Neuronal stem cell (in vitro differentiated cells): ENCODE data around the gene ARHGEF12.

Source experiments
- DNase-seq: peaks from one replicate; pipeline ENCODE4 v3.0.0-alpha.2; 2013; ENCODE audit warnings: low spot score
- H2AFZ ChIP-seq: one replicate; pipeline ENCODE4 v1.6.1; 2013; ENCODE audit warnings: mild to moderate bottlenecking, low read length, inconsistent platforms
- H2AK5ac ChIP-seq: 2 replicates; pipeline ENCODE4 v1.6.1; 2013; ENCODE audit warnings: low read depth, mild to moderate bottlenecking, inconsistent platforms, low read length, moderate library complexity, mixed read lengths
- H2BK120ac ChIP-seq: 2 replicates; pipeline ENCODE4 v1.6.1; 2013; ENCODE audit warnings: low read depth, mild to moderate bottlenecking, inconsistent platforms, low read length, moderate library complexity, mixed read lengths
- H2BK12ac ChIP-seq: one replicate; pipeline ENCODE4 v1.6.1; 2013; ENCODE audit warnings: low read length, inconsistent platforms
- H2BK15ac ChIP-seq: 2 replicates; pipeline ENCODE4 v1.6.1; 2013; ENCODE audit warnings: mild to moderate bottlenecking, low read length, inconsistent platforms, mixed read lengths
- H2BK5ac ChIP-seq: one replicate; pipeline ENCODE4 v1.6.1; 2013; ENCODE audit warnings: inconsistent platforms, mild to moderate bottlenecking, low read length, moderate library complexity
- H3K14ac ChIP-seq: one replicate; pipeline ENCODE4 v1.6.1; 2013; ENCODE audit warnings: low read length, inconsistent platforms
- H3K18ac ChIP-seq: 2 replicates; pipeline ENCODE4 v1.6.1; 2013; ENCODE audit warnings: low read length, inconsistent platforms
- H3K23ac ChIP-seq: 2 replicates; pipeline ENCODE4 v1.6.1; 2013; ENCODE audit warnings: low read depth, mild to moderate bottlenecking, mixed read lengths, low read length, inconsistent platforms; ENCODE audit not compliant: poor library complexity
- H3K27ac ChIP-seq: replicated peaks from 3 replicates; pipeline ENCODE4 v1.5.1; 2013; ENCODE audit warnings: low read length, inconsistent platforms
- H3K27me3 ChIP-seq, 3 experiments: 2 replicates each; pipeline ENCODE4 v1.6.1; 2013; ENCODE audit warnings: low read length in 3 of 3, mild to moderate bottlenecking in 2 of 3, inconsistent platforms in 1 of 3, low read depth in 1 of 3, mixed read lengths in 1 of 3, moderate library complexity in 1 of 3; ENCODE audit not compliant: control insufficient read depth in 3 of 3, insufficient read depth in 3 of 3
- H3K36me3 ChIP-seq, 2 donors: replicated peaks in 1 of 2; 2 replicates each; pipeline ENCODE4 v1.6.1; 2013; ENCODE audit warnings: low read length in 2 of 2; ENCODE audit not compliant: control insufficient read depth in 2 of 2, insufficient read depth in 2 of 2
- H3K4ac ChIP-seq: 2 replicates; pipeline ENCODE4 v1.6.1; 2013; ENCODE audit warnings: inconsistent platforms, mild to moderate bottlenecking, low read length, moderate library complexity
- H3K4me1 ChIP-seq, 2 donors: 1 replicate in 1 of 2; 2 replicates in 1 of 2; pipeline ENCODE4 v1.6.1; 2013; ENCODE audit warnings: low read length in 2 of 2, low read depth in 1 of 2; ENCODE audit not compliant: control insufficient read depth in 2 of 2, insufficient read depth in 1 of 2
- H3K4me2 ChIP-seq: one replicate; pipeline ENCODE4 v1.6.1; 2013; ENCODE audit warnings: mild to moderate bottlenecking, low read length, inconsistent platforms; ENCODE audit not compliant: insufficient read depth, poor library complexity, severe bottlenecking
- H3K4me3 ChIP-seq, 2 donors: 2 replicates each; pipeline ENCODE4 v1.5.1; 2013; ENCODE audit warnings: low read length in 2 of 2, mild to moderate bottlenecking in 2 of 2, inconsistent platforms in 1 of 2, moderate library complexity in 1 of 2
- H3K79me1 ChIP-seq: one replicate; pipeline ENCODE4 v1.6.1; 2013; ENCODE audit warnings: low read depth, mild to moderate bottlenecking, inconsistent platforms, low read length, moderate library complexity
- H3K9ac ChIP-seq: one replicate; pipeline ENCODE4 v1.6.1; 2013; ENCODE audit warnings: mild to moderate bottlenecking, low read depth, low read length, inconsistent platforms; ENCODE audit not compliant: poor library complexity
- H3K9me3 ChIP-seq, 2 donors: replicated peaks in 1 of 2; 2 replicates each; pipeline versions ENCODE3 to v1.6.1; 2013; ENCODE audit warnings: low read length in 2 of 2, mild to moderate bottlenecking in 2 of 2, inconsistent platforms in 1 of 2, low read depth in 1 of 2, mixed read lengths in 1 of 2, moderate library complexity in 1 of 2; ENCODE audit not compliant: control insufficient read depth in 2 of 2, insufficient read depth in 1 of 2
- H4K8ac ChIP-seq: one replicate; pipeline ENCODE4 v1.6.1; 2013; ENCODE audit warnings: low read depth, mild to moderate bottlenecking, inconsistent platforms, low read length, moderate library complexity
- H4K91ac ChIP-seq: one replicate; pipeline ENCODE4 v1.6.1; 2013; ENCODE audit warnings: low read length, low read depth, mild to moderate bottlenecking, inconsistent platforms; ENCODE audit not compliant: poor library complexity
- WGBS, 2 donors: extraction: QIAGEN DNeasy Blood & Tissue Kit; methylation state at CpG; one replicate each; pipeline ENCODE4 v1.1.7; 2013; ENCODE audit warnings: missing lambda C conversion rate in 2 of 2, mixed read lengths in 1 of 2; ENCODE audit not compliant: insufficient read length in 2 of 2, insufficient replicate concordance in 1 of 2; ENCODE audit errors: extremely low coverage in 2 of 2; 5-methylcytosine and 5-hydroxymethylcytosine counted together

Gene ARHGEF12

DNA sequence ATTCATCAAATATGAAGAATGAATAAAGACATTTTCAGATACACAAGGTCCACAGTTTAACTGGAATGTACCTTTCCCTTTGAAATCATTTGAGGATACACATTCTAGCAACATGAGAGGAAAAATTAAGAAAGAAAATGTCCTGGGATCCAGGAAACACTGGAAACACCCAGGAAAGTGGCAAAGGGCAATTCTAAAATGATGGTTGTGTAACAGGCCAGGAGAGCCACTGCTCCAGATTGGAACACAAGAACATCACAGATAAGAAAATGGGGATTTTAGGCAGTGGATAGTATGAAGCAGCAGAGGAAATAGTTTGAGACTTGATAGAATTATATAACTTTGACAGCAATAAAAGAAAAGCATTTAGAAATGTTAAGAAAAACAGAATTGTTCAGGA is 119.3 kb downstream of the ARHGEF12 start:
- H3K4me1 ChIP-seq: no peaks in the 10 kb centered on the region
- H3K4ac ChIP-seq: no peak overlapping the region
- H3K4me2 ChIP-seq: no peak overlapping the region
- no peak overlapping the region for H3K18ac ChIP-seq
- H3K27me3 ChIP-seq: no peaks in the 10 kb centered on the region
- no peak overlapping the region for H2BK15ac ChIP-seq
- H3K9me3 ChIP-seq: no peaks in the 10 kb centered on the region
- H3K79me1 ChIP-seq: no peaks in the 10 kb centered on the region
- no peak overlapping the region for H2AK5ac ChIP-seq
- no peak overlapping the region for H2AFZ ChIP-seq
- H3K9ac ChIP-seq: no peak overlapping the region
- no peak overlapping the region for H3K23ac ChIP-seq
- peaks cover 10 to 98% of the 10 kb centered on the region in 2 donors for H3K36me3 ChIP-seq
- no peak overlapping the region for H4K91ac ChIP-seq
- H3K27ac ChIP-seq: no peak overlapping the region
- DNase-seq: no peak
- H2BK12ac ChIP-seq: no peak overlapping the region
- H3K14ac ChIP-seq: no peak overlapping the region
- no peak overlapping the region for H2BK120ac ChIP-seq
- H3K4me3 ChIP-seq: no peak overlapping the region
- no peak overlapping the region for H4K8ac ChIP-seq
- H2BK5ac ChIP-seq: no peak overlapping the region

DNA sequence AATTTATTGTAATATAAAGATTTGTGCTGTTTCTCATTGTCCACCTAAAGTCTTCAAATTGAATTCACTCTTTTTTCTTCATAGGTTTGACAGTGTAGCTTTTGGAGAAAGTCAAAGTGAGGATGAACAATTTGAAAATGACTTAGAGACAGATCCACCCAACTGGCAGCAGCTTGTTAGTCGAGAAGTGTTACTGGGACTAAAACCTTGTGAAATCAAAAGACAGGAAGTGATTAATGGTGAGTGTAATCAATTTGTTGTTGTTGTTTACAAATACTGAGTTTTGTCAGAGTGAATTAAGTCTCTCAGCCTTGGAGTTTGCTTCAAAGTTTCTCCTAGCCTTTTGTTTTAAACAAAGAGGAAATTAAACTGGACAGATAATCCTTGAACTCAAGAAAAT is 121.8 kb downstream of the ARHGEF12 start:
- H2BK15ac ChIP-seq: no peak overlapping the region
- H3K14ac ChIP-seq: no peak overlapping the region
- H2AK5ac ChIP-seq: no peak overlapping the region
- H3K4me2 ChIP-seq: no peak overlapping the region
- no peak overlapping the region for H3K27ac ChIP-seq
- H4K8ac ChIP-seq: no peak overlapping the region
- H2BK120ac ChIP-seq: no peak overlapping the region
- no peak overlapping the region for H2BK12ac ChIP-seq
- H3K18ac ChIP-seq: no peak overlapping the region
- no peak overlapping the region for H2AFZ ChIP-seq
- H2BK5ac ChIP-seq: no peak overlapping the region
- no peak overlapping the region for H3K9ac ChIP-seq
- H3K4me3 ChIP-seq: no peak overlapping the region
- no peak overlapping the region for H3K23ac ChIP-seq
- H3K79me1 ChIP-seq: no peaks in the 10 kb centered on the region
- DNase-seq: no peak
- no peaks in the 10 kb centered on the region for H3K4me1 ChIP-seq
- no peak overlapping the region for H3K4ac ChIP-seq
- no peaks in the 10 kb centered on the region for H3K27me3 ChIP-seq
- H3K36me3 ChIP-seq: peaks cover 13 to 100% of the 10 kb centered on the region in 2 donors
- no CpG with 5 or more reads among the region's 1 CpG for WGBS, 2 donors
- no peaks in the 10 kb centered on the region for H3K9me3 ChIP-seq
- no peak overlapping the region for H4K91ac ChIP-seq

DNA sequence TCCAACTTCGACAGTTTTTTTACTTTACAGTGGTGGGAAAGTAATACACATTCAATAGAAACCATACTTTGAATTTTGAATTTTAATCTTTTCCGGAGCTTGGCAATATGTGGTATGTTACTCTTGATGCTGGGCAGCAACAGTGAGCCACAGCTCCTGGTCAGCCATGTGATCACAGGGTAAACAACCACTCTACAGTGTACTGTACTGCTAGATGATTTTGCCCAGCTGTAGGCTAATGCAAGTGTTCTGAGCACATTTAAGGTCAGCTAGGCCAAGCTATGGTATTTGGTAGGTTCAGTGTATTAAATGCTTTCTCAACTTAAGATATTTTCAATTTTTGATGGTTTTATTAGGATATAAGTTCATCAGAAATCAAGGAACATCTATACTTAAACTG is 126.6 kb downstream of the ARHGEF12 start:
- no peak overlapping the region for H3K4me2 ChIP-seq
- no peak overlapping the region for H3K9ac ChIP-seq
- H2BK12ac ChIP-seq: no peak overlapping the region
- H2BK5ac ChIP-seq: no peak overlapping the region
- H3K9me3 ChIP-seq: no peaks in the 10 kb centered on the region
- no peak overlapping the region for H4K8ac ChIP-seq
- H2BK120ac ChIP-seq: no peak overlapping the region
- H3K27me3 ChIP-seq: no peaks in the 10 kb centered on the region
- no peak overlapping the region for H3K18ac ChIP-seq
- H3K4ac ChIP-seq: no peak overlapping the region
- no peak overlapping the region for H2AFZ ChIP-seq
- H3K79me1 ChIP-seq: no peaks in the 10 kb centered on the region
- H2AK5ac ChIP-seq: no peak overlapping the region
- H3K4me1 ChIP-seq: no peaks in the 10 kb centered on the region
- H3K36me3 ChIP-seq: peaks cover 7 to 94% of the 10 kb centered on the region in 2 donors
- no peak overlapping the region for H3K27ac ChIP-seq
- H2BK15ac ChIP-seq: no peak overlapping the region
- H4K91ac ChIP-seq: no peak overlapping the region
- no peak overlapping the region for H3K14ac ChIP-seq
- WGBS, 2 donors: no CpG with 5 or more reads among the region's 2 CpGs
- H3K23ac ChIP-seq: no peak overlapping the region
- DNase-seq: no peak
- no peak overlapping the region for H3K4me3 ChIP-seq

DNA sequence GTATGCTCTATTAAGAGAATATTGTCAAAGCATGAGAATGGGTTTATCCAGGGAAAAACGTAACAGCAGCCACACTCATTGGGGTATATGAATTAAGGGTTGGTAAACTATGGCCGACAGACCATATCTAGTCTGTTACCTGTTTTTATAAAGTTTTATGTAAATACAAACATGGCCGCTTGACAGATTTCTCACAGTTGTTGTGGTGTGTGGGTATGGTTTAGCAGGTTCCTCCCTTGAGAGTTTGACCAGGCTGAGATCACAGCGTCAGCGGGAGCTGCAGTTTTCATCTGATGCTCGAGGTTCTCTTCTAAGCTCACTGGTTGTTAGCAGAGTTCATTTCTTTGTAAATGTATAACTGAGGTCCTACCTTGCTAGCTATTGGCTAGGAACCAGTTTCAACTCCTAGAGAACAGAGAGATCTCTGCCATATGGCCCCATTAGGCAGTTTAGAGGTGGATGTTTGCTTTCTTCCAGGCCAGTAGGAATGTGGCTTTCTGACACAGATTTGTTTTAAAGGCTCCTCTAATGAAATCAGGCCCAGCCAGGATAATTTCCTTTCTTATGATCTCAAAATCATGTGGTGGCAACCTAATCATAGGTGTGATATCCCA is 129.8 kb downstream of the ARHGEF12 start:
- Histone ChIP-seq H3K27me3 (no peaks in the 10 kb centered on the region), H3K4me1 (no peaks in the 10 kb centered on the region), H2AFZ (no peak overlapping the region), H2BK5ac (no peak overlapping the region), H4K8ac (no peak overlapping the region), H3K4me2 (no peak overlapping the region), H2BK15ac (no peak overlapping the region), H3K79me1 (no peaks in the 10 kb centered on the region), H3K27ac (no peak overlapping the region), H2AK5ac (no peak overlapping the region), H3K36me3 (peaks cover 8 to 93% of the 10 kb centered on the region in 2 donors), H4K91ac (no peak overlapping the region), H3K9ac (no peak overlapping the region), H3K18ac (no peak overlapping the region), H3K14ac (no peak overlapping the region), H3K4ac (no peak overlapping the region), H2BK120ac (no peak overlapping the region), H3K4me3 (no peak overlapping the region), H3K9me3 (no peaks in the 10 kb centered on the region), H3K23ac (no peak overlapping the region), H2BK12ac (no peak overlapping the region)
- WGBS, 2 donors: no CpG with 5 or more reads among the region's 6 CpGs
- DNase-seq: no peak
